SH-SY5Y (cell line): ENCODE measurements around the gene PRKAG3.

Source experiments
- GATA2 ChIP-seq: IDR thresholded peaks from 2 replicates; pipeline ENCODE4 v1.6.1; 2011; ENCODE audit warnings: mild to moderate bottlenecking, low read depth, low read length
- GATA3 ChIP-seq: IDR thresholded peaks from 2 replicates; pipeline ENCODE4 v1.6.1; 2011; ENCODE audit warnings: low read depth, mild to moderate bottlenecking, low read length, moderate library complexity

DNA sequence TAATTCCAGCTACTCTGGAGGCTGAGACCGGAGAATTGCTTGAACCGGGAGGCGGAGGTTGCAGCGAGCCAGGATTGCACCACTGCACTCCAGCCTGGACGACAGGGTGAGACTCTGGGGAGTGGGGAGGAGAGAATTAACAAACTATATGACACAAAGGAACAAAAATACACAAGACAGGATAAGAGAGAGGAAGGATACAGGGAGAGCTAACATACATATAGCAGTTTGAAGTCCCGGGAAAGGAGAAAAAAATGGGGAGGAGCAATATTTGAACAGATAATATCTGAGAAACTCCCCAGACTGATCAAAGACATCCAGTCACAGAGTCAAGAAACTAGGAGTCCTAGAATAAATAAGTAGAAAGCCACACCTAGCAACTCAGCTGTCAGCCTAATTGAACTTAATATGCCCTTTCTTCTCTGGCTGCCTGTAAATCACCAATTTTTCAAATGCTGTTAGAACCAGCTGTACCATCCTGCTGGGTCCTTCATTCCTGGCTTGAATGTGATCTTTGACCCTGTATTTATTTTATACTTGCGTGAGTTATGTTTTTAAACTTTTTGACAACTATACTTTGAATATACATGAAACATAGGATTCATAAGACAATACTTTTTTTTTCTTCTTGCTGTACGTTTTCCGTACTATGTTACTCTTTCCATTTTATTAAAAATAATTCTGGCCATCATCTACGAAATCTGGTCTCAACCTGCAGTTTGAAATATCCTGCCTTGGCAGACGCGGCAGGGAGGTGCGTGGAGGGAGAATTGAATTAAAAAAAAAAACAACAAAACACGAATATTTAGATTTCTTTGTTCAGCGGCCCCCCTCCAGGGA is 50.5 kb downstream of the PRKAG3 start:
- no peak for TF ChIP-seq GATA2
- no peak for TF ChIP-seq GATA3
